RWPE1 (cell line): ENCODE results near the gene FREY1.
"Not testable (repeated sequence)": the region's sequence is repeated elsewhere in the genome, so short reads cannot be mapped to it uniquely, and the experiment has no call there.

Source experiments
- CTCF ChIA-PET: fragments of 350-600 bp; sonication (Branson Sonifier 250); formaldehyde crosslinking; extraction: SDS; loops from one replicate; lab custom pipeline; 2021; lab: Yijun Ruan, JAX
- POLR2A ChIA-PET: fragments of 400-600 bp; formaldehyde crosslinking; extraction: SDS; loops from one replicate; lab custom pipeline; 2020; ENCODE audit warnings: antibody characterized with exemption; ENCODE audit not compliant: low non-redundant PET; lab: Yijun Ruan, JAX
- DNase-seq: peaks from one replicate; pipeline ENCODE4 v3.0.0; 2012; ENCODE audit warnings: low spot score
- H3K27ac ChIP-seq: fragments of 450-650 bp; 2 replicates; pipeline ENCODE4 v1.5.1; 2017
- TF ChIP-seq, protein P1 (sequence below): fragments of 450-650 bp; conservative IDR thresholded peaks from 2 replicates; pipeline ENCODE4 v1.5.1; 2017; ENCODE audit warnings: low read depth, mild to moderate bottlenecking

FREY1 gene

DNA sequence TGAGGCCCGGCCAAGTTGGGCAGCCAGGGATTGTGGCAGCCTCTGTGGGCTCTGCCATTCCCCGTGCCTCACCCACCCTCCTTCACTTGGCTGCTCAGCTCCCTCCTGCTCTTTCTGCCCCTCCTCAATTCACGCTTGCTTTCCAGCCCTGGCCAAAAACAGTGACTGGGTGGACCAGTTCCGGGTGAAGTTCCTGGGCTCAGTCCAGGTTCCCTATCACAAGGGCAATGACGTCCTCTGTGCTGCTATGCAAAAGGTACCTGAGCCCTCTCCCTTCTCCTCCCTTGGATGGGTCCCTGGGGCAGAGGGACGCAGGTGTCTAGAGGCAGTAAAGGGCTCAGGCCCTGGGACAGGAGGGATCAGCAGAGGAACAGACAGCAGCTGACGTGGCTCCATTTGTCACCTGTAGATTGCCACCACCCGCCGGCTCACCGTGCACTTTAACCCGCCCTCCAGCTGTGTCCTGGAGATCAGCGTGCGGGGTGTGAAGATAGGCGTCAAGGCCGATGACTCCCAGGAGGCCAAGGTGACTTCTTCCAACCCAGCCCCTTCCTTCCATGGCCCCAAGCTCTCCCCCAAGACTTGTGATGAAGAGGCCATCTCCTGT, 2.7 kb downstream of the FREY1 start:
- no peak for DNase-seq
- ChIA-PET CTCF (no interaction called here), POLR2A (no interaction called here)
- TF ChIP-seq, protein P1, sequence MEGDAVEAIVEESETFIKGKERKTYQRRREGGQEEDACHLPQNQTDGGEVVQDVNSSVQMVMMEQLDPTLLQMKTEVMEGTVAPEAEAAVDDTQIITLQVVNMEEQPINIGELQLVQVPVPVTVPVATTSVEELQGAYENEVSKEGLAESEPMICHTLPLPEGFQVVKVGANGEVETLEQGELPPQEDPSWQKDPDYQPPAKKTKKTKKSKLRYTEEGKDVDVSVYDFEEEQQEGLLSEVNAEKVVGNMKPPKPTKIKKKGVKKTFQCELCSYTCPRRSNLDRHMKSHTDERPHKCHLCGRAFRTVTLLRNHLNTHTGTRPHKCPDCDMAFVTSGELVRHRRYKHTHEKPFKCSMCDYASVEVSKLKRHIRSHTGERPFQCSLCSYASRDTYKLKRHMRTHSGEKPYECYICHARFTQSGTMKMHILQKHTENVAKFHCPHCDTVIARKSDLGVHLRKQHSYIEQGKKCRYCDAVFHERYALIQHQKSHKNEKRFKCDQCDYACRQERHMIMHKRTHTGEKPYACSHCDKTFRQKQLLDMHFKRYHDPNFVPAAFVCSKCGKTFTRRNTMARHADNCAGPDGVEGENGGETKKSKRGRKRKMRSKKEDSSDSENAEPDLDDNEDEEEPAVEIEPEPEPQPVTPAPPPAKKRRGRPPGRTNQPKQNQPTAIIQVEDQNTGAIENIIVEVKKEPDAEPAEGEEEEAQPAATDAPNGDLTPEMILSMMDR: no peak
- H3K27ac ChIP-seq: peak overlapping the region; percentile 13

GRCh38 chr11:45902452-45903380, 4.4 kb downstream of the FREY1 start:
- no peak for DNase-seq
- POLR2A ChIA-PET: no interaction called here
- CTCF ChIA-PET: interaction anchor here (0.7 kb wide), 1 partner anchor 131 kb away, joined by 3 read pairs; no protein-coding TSS in a partner anchor
- TF ChIP-seq, protein P1: no peak
- H3K27ac ChIP-seq: no peak overlapping the region

DNA sequence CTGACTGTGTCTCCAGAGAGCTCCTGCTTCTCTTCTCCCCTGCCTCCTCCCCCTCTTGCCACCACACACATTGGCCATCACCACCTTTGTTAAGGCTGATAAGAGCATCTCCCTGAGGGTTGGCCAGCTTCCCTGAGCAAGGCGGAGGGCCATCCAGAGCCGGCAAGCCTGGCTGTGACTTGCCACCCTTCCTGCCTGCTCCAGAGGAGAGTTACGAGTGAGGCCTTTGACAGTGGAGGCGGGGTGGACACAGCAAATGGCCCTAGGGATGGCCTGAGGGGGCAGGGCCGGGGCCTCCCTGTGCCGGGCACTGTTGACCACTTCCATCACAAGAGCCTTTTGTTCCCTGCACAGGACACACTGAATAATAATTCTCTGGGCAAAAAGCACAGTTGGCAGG, 5.4 kb downstream of the FREY1 start:
- CTCF ChIA-PET: interaction anchor here (1.3 kb wide), 1 partner anchor 130 kb away, joined by 4 read pairs; no protein-coding TSS in a partner anchor

GRCh38 chr11:45900916-45901617, 6.0 kb downstream of the FREY1 start:
- CTCF ChIA-PET: interaction anchor here (1.3 kb wide), 1 partner anchor 130 kb away, joined by 4 read pairs; no protein-coding TSS in a partner anchor
- POLR2A ChIA-PET: no interaction called here

More for the DNA sequence above, 5.4 kb downstream of the FREY1 start:
- POLR2A ChIA-PET: no interaction called here
- no peak for DNase-seq
- H3K27ac ChIP-seq: peak overlapping the region; percentile 28
- TF ChIP-seq, protein P1: no peak

DNA sequence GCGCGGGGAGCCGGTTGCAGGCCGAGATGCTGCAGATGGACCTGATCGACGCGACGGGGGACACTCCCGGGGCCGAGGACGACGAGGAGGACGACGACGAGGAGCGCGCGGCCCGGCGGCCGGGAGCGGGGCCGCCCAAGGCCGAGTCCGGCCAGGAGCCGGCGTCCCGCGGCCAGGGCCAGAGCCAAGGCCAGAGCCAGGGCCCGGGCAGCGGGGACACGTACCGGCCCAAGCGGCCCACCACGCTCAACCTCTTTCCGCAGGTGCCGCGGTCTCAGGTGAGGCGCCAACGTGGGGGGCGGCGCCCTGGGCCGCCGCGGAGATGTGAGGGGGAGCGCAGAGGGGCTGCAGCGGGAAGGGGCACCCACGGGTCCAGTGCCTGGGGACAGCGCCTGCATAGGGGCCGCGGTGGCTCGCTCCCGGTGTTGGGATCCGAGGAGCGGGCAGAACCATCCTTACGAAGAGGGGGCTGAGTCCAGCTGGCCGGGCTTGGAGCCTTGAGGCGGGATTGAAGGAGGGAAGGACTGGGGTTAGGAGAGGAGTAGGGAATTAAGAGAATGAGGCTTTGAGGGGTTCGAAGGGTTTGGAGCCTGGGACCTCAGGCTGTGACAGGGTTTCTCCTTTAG, 6.8 kb downstream of the FREY1 start:
- DNase-seq, POLR2A ChIA-PET: not testable (repeated sequence)
- CTCF ChIA-PET: interaction anchor here (0.6 to 1.3 kb wide), 2 partner anchors 13 to 129 kb away, joined by 3 to 4 read pairs; no protein-coding TSS in a partner anchor
- peak overlapping the region; percentile 77 for H3K27ac ChIP-seq

More at GRCh38 chr11:45900916-45901617, 6.0 kb downstream of the FREY1 start:
- no peak for DNase-seq
- TF ChIP-seq, protein P1: no peak
- H3K27ac ChIP-seq: no peak overlapping the region

- peak overlapping the region; percentile 77 for H3K27ac ChIP-seq
- ChIA-PET POLR2A (no interaction called here), CTCF (interaction anchor here (0.6 to 1.1 kb wide), 2 partner anchors 14 to 26 kb away, joined by 3 read pairs; no protein-coding TSS in a partner anchor)
- TF ChIP-seq, protein P1: no peak
- peak; percentile 87 for DNase-seq
Observed at GRCh38 chr11:45899448-45900174, 7.5 kb downstream of the FREY1 start.
